Fibroblast of peridontal ligament (primary cell): ENCODE results near the gene ROGDI.
A peak's percentile ranks its signal among the peaks of the same experiment; 100 is the strongest.

ENCODE experiments used
- DNase-seq: peaks from one replicate; pipeline ENCODE4 v3.0.0-alpha.2; 2010; ENCODE audit errors: extremely low read depth

Gene ROGDI

GRCh38 chr16:4814046-4814445 is 11.6 kb upstream of the ROGDI start:
- no peak for DNase-seq

- no peak for DNase-seq
Observed at GRCh38 chr16:4813251-4814003, 11.0 kb upstream of the ROGDI start.

- DNase-seq = no peak
Observed at GRCh38 chr16:4811773-4812172, 9.3 kb upstream of the ROGDI start.

GRCh38 chr16:4811242-4811641 is 8.8 kb upstream of the ROGDI start:
- DNase-seq = no peak

GRCh38 chr16:4806280-4806679 is 3.8 kb upstream of the ROGDI start:
- DNase-seq = no peak

- DNase-seq = no peak
Observed at GRCh38 chr16:4805231-4805630, 2.8 kb upstream of the ROGDI start.

GRCh38 chr16:4803898-4804762 is 1.7 kb upstream of the ROGDI start:
- DNase-seq = no peak

- DNase-seq = no peak
Observed at GRCh38 chr16:4803401-4803844, 990 bp upstream of the ROGDI start.

- DNase-seq = peak; percentile 84
Observed at GRCh38 chr16:4802659-4803287, 340 bp upstream of the ROGDI start.

- DNase-seq = no peak
Observed at GRCh38 chr16:4801051-4801961, 1.1 kb downstream of the ROGDI start.

GRCh38 chr16:4800290-4801041 is 2.0 kb downstream of the ROGDI start:
- no peak for DNase-seq

GRCh38 chr16:4799171-4799855 is 3.1 kb downstream of the ROGDI start:
- DNase-seq = no peak

- no peak for DNase-seq
Observed at GRCh38 chr16:4798456-4798855, 4.0 kb downstream of the ROGDI start.

GRCh38 chr16:4797805-4798252 is 4.6 kb downstream of the ROGDI start:
- DNase-seq = no peak

- DNase-seq = no peak
Observed at GRCh38 chr16:4796982-4797804, 5.2 kb downstream of the ROGDI start.

- DNase-seq = no peak
Observed at GRCh38 chr16:4795828-4796572, 6.4 kb downstream of the ROGDI start.

- no peak for DNase-seq
Observed at GRCh38 chr16:4795181-4795827, 7.1 kb downstream of the ROGDI start, which contains the start of gene SMIM22. Gene SMIM22, plus strand, starts transcription at chr16:4795369. Its CDS starts 366 bp downstream, at chr16:4795735.
